Epithelial cell of alveolus of lung (primary cell): ENCODE results near the gene FAM228B. TPM values are rescaled to one million over a fixed set of nuclear protein-coding genes. Genes with fewer than 3 reads are reported as not detected.

Experiments used
- total RNA-seq: library from RNA; depleted of rRNA; stranded (reverse); fragments of >200 nt; gene quantifications from 2 replicates; pipeline ENCODE4 v1.2.1, GENCODE V29; 2015

Gene FAM228B
- 9.6 and 11.5 TPM in 2 replicates for total RNA-seq

GRCh38 chr2:24123195-24123921, at the start of gene FAM228B, which contains the start of gene PFN4:
FAM228B (plus strand) TSS chr2:24123469; CDS start chr2:24124362, 893 bp downstream.
PFN4 (minus strand) TSS chr2:24123334; CDS start chr2:24122535, 799 bp downstream.

GRCh38 chr2:24075915-24076848, 47.1 kb upstream of the FAM228B start, which contains the start of gene SF3B6:
SF3B6 (minus strand) TSS chr2:24076326; CDS start chr2:24076229, 97 bp downstream.

GRCh38 chr2:24084386-24085199, 38.7 kb upstream of the FAM228B start, which contains the start of gene TP53I3:
TP53I3 (minus strand) TSS chr2:24084834; CDS start chr2:24084326, 508 bp downstream.

GRCh38 chr2:24174851-24175277, 51.6 kb downstream of the FAM228B start, which contains the start of gene FAM228A:
FAM228A (plus strand) TSS chr2:24175053; CDS start chr2:24175481, 428 bp downstream.

Other genes with a start within 250 kb of the FAM228B start
- gene ATAD2B, start 196.3 kb upstream of the FAM228B start, total RNA-seq, result 3.0 and 15.6 TPM in 2 replicates
- 12.2 and 13.2 TPM in 2 replicates for gene UBXN2A, start 183.0 kb upstream of the FAM228B start, total RNA-seq
- gene MFSD2B, start 113.4 kb upstream of the FAM228B start, total RNA-seq, result 0.13 TPM in 1 of 2 replicates, not detected in the other
- gene WDCP, start 76.1 kb upstream of the FAM228B start, total RNA-seq, result 7.5 and 11.3 TPM in 2 replicates
- 15.5 and 20.7 TPM in 2 replicates for gene FKBP1B, start 73.7 kb upstream of the FAM228B start, total RNA-seq
- 169 TPM in 2 replicates for gene SF3B6, start 47.1 kb upstream of the FAM228B start, total RNA-seq
- gene TP53I3, start 38.6 kb upstream of the FAM228B start, total RNA-seq, result 54.9 and 77.7 TPM in 2 replicates
- gene PFN4, start 135 bp upstream of the FAM228B start, total RNA-seq, result 0.39 TPM in 1 of 2 replicates, not detected in the other
- gene FAM228A, start 51.6 kb downstream of the FAM228B start, total RNA-seq, result 0.08 and 0.39 TPM in 2 replicates
- 10.2 and 25.8 TPM in 2 replicates for gene ITSN2, start 237.1 kb downstream of the FAM228B start, total RNA-seq